GM23338 (cell line): Measurements from ENCODE around the gene SRPX. TPM values are rescaled to one million over a fixed set of nuclear protein-coding genes. Genes with fewer than 3 reads are reported as not detected.

Source experiments
- ATAC-seq: fragments of 200-7000 bp; cut with Tn5 transposase; 3 replicates; pipeline ENCODE4 v1.9.1; 2020
- DNase-seq: peaks from one replicate; pipeline ENCODE4 v3.0.0-alpha.2; 2015; ENCODE audit warnings: low spot score
- H2AFZ ChIP-seq: fragments of 200-600 bp; sonication (generic); 2 replicates; pipeline ENCODE4 v1.8.0; 2016; ENCODE audit warnings: antibody characterized with exemption, mild to moderate bottlenecking, moderate library complexity
- H3F3A ChIP-seq: fragments of 200-600 bp; sonication (generic); replicated peaks from 2 replicates; pipeline ENCODE4 v1.8.0; 2017; ENCODE audit warnings: antibody characterized with exemption, mixed run types, low read depth
- H3K27ac ChIP-seq: fragments of 200-600 bp; sonication (generic); 2 replicates; pipeline ENCODE4 v1.6.1; 2016; ENCODE audit warnings: low read depth
- H3K27me3 ChIP-seq: fragments of 200-600 bp; sonication (generic); 2 replicates; pipeline ENCODE4 v1.8.0; 2016; ENCODE audit warnings: mild to moderate bottlenecking, mixed run types, moderate library complexity; ENCODE audit not compliant: insufficient read depth
- H3K36me3 ChIP-seq: fragments of 200-600 bp; sonication (generic); 2 replicates; pipeline ENCODE4 v1.8.0; 2016; ENCODE audit warnings: mild to moderate bottlenecking; ENCODE audit not compliant: insufficient read depth
- H3K4me1 ChIP-seq: fragments of 200-600 bp; sonication (generic); 2 replicates; pipeline ENCODE4 v1.8.0; 2016; ENCODE audit warnings: mild to moderate bottlenecking, moderate library complexity; ENCODE audit not compliant: insufficient read depth
- H3K4me2 ChIP-seq: fragments of 200-600 bp; sonication (generic); 2 replicates; pipeline ENCODE4 v1.7.1; 2017; ENCODE audit warnings: mixed run types
- H3K4me3 ChIP-seq: fragments of 200-600 bp; sonication (generic); 2 replicates; pipeline ENCODE4 v1.6.1; 2016; ENCODE audit warnings: mixed run types
- H3K79me2 ChIP-seq: fragments of 200-600 bp; sonication (generic); replicated peaks from 2 replicates; pipeline ENCODE4 v1.8.0; 2017; ENCODE audit warnings: mild to moderate bottlenecking; ENCODE audit not compliant: insufficient read depth
- H3K9me2 ChIP-seq: fragments of 200-600 bp; sonication (generic); 2 replicates; pipeline ENCODE4 v1.8.0; 2017; ENCODE audit not compliant: insufficient read depth
- H4K20me1 ChIP-seq: fragments of 200-600 bp; sonication (generic); replicated peaks from 2 replicates; pipeline ENCODE4 v1.8.0; 2017; ENCODE audit warnings: mild to moderate bottlenecking; ENCODE audit not compliant: insufficient read depth
- H3K27ac Mint-ChIP-seq: 2 replicates; pipeline ENCODE4 v1.8.0; 2020; ENCODE audit warnings: inconsistent platforms, mild to moderate bottlenecking, moderate library complexity, mixed read lengths
- H3K27me3 Mint-ChIP-seq: 3 replicates; pipeline ENCODE4 v1.8.0; 2022; ENCODE audit warnings: low read depth, mild to moderate bottlenecking, moderate library complexity, mixed read lengths, inconsistent platforms; ENCODE audit not compliant: insufficient read depth, poor library complexity
- H3K36me3 Mint-ChIP-seq: 3 replicates; pipeline ENCODE4 v1.8.0; 2021; ENCODE audit warnings: low read depth, mild to moderate bottlenecking, inconsistent platforms, moderate library complexity, mixed read lengths
- H3K4me1 Mint-ChIP-seq: 3 replicates; pipeline ENCODE4 v1.8.0; 2020; ENCODE audit warnings: mild to moderate bottlenecking, inconsistent platforms, mixed read lengths
- H3K4me3 Mint-ChIP-seq: 3 replicates; pipeline ENCODE4 v1.8.0; 2021; ENCODE audit warnings: moderate library complexity, mild to moderate bottlenecking, inconsistent platforms, mixed read lengths
- H3K9me3 Mint-ChIP-seq: 3 replicates; pipeline ENCODE4 v1.8.0; 2020; ENCODE audit warnings: moderate library complexity, mild to moderate bottlenecking, inconsistent platforms, mixed read lengths
- CREB1 ChIP-seq: fragments of 250-450 bp; sonication (Bioruptor Pico); IDR thresholded peaks from 2 replicates; pipeline ENCODE4 v1.5.0; 2020; ENCODE audit warnings: low read depth, mild to moderate bottlenecking, moderate library complexity
- EZH2 ChIP-seq: fragments of 200-600 bp; sonication (generic); IDR thresholded peaks from one replicate; pipeline ENCODE4 v1.8.0; 2017; ENCODE audit warnings: antibody characterized with exemption, mild to moderate bottlenecking, low read depth; ENCODE audit not compliant: unreplicated experiment
- EZH2phosphoT487 ChIP-seq: fragments of 200-600 bp; sonication (generic); IDR thresholded peaks from one replicate; pipeline ENCODE4 v1.8.1; 2018; ENCODE audit warnings: antibody characterized with exemption; ENCODE audit not compliant: unreplicated experiment
- JUNB ChIP-seq: IDR thresholded peaks from one replicate; pipeline ENCODE4 v1.6.1; 2016; ENCODE audit warnings: antibody characterized with exemption; ENCODE audit not compliant: unreplicated experiment
- NANOG ChIP-seq: IDR thresholded peaks from 2 replicates; pipeline ENCODE4 v1.6.1; 2016; ENCODE audit warnings: antibody characterized with exemption, borderline replicate concordance
- POLR2AphosphoS5 ChIP-seq: IDR thresholded peaks from 2 replicates; pipeline ENCODE4 v1.6.1; 2016; ENCODE audit warnings: antibody characterized with exemption, low read depth
- STAT1 ChIP-seq: IDR thresholded peaks from one replicate; pipeline ENCODE4 v1.6.1; 2016; ENCODE audit warnings: antibody characterized with exemption; ENCODE audit not compliant: unreplicated experiment
- ZNF114 ChIP-seq: fragments of 250-450 bp; sonication (Bioruptor Pico); IDR thresholded peaks from 2 replicates; pipeline ENCODE4 v1.5.0; 2020; ENCODE audit warnings: mild to moderate bottlenecking, moderate library complexity
- ZNF331 ChIP-seq: fragments of 250-450 bp; sonication (Bioruptor Pico); IDR thresholded peaks from 2 replicates; pipeline ENCODE4 v1.5.0; 2020; ENCODE audit warnings: low read depth, mild to moderate bottlenecking, moderate library complexity
- polyA plus RNA-seq: library from polyadenylated mRNA; unstranded; fragments of >200 nt; fragmentation: Nextera tagmentation; extraction: Ambion mirVana; gene quantifications from 2 replicates; pipeline ENCODE4 v1.2.1, GENCODE V29; 2016
- total RNA-seq: library from RNA; depleted of rRNA; stranded (reverse); fragments of >200 nt; shearing (Covaris generic); gene quantifications from 2 replicates; pipeline ENCODE4 v1.2.3, GENCODE V29; 2014
- TF ChIP-seq, protein P1 (sequence below): IDR thresholded peaks from one replicate; pipeline ENCODE4 v1.6.1; 2018; ENCODE audit warnings: antibody characterized with exemption; ENCODE audit not compliant: unreplicated experiment
- TF ChIP-seq, protein P2 (sequence below): IDR thresholded peaks from 2 replicates; pipeline ENCODE4 v1.6.1; 2016; ENCODE audit warnings: antibody characterized with exemption
- TF ChIP-seq, protein P3 (sequence below): fragments of 250-450 bp; sonication (Bioruptor Pico); IDR thresholded peaks from 2 replicates; pipeline ENCODE4 v1.5.0; 2020; ENCODE audit warnings: mild to moderate bottlenecking, moderate library complexity
- TF ChIP-seq, protein P4 (sequence below), 2 experiments: fragments of 200-600 bp in 1 of 2; sonication (generic) in 1 of 2; conservative IDR thresholded peaks; 2 replicates each; pipeline versions ENCODE4 v1.5.1 to v1.6.1; 2016 to 2017; ENCODE audit warnings: antibody characterized with exemption in 2 of 2, low read depth in 2 of 2, mild to moderate bottlenecking in 2 of 2, moderate library complexity in 1 of 2

The SRPX gene
- total and polyA plus RNA-seq, 2 experiments from 2014 or later, result 14.3 to 16.9 TPM

DNA sequence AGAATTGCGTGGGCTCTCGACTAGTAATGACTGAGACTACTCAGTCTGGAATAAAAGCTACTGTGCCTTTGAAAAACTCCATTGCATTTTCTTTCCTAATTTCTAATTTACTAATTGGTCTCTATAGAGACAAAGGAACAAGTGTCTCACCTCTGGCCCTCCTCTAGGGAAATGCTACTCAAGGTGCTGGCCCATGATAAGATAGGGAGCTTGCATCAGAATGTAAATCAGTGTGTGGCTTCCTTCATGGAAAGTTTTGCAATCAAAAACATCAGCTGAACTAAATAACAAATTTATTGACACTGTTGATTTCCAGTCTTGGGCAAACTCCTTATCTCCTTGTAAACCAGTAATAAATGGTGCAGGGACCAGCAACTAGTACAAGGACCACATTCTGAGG lies 81.8 kb downstream of the SRPX start:
- Mint-ChIP-seq H3K4me1 (peaks cover 12% of the 10 kb centered on the region), H3K9me3 (no peaks in the 10 kb centered on the region), H3K27me3 (no peaks in the 10 kb centered on the region), H3K4me3 (no peak overlapping the region), H3K36me3 (no peaks in the 10 kb centered on the region), H3K27ac (no peak overlapping the region)
- Histone ChIP-seq H3K9me2 (no peaks in the 10 kb centered on the region), H3K79me2 (no peaks in the 10 kb centered on the region), H3K27ac (no peak overlapping the region), H3K4me2 (no peak overlapping the region), H3K36me3 (no peaks in the 10 kb centered on the region), H3K4me3 (no peak overlapping the region), H3F3A (no peaks in the 10 kb centered on the region), H3K4me1 (no peaks in the 10 kb centered on the region), H3K27me3 (no peaks in the 10 kb centered on the region), H4K20me1 (no peaks in the 10 kb centered on the region), H2AFZ (no peak overlapping the region)
- ATAC-seq, result no peak
- DNase-seq, result no peak
- TF ChIP-seq, protein P1, sequence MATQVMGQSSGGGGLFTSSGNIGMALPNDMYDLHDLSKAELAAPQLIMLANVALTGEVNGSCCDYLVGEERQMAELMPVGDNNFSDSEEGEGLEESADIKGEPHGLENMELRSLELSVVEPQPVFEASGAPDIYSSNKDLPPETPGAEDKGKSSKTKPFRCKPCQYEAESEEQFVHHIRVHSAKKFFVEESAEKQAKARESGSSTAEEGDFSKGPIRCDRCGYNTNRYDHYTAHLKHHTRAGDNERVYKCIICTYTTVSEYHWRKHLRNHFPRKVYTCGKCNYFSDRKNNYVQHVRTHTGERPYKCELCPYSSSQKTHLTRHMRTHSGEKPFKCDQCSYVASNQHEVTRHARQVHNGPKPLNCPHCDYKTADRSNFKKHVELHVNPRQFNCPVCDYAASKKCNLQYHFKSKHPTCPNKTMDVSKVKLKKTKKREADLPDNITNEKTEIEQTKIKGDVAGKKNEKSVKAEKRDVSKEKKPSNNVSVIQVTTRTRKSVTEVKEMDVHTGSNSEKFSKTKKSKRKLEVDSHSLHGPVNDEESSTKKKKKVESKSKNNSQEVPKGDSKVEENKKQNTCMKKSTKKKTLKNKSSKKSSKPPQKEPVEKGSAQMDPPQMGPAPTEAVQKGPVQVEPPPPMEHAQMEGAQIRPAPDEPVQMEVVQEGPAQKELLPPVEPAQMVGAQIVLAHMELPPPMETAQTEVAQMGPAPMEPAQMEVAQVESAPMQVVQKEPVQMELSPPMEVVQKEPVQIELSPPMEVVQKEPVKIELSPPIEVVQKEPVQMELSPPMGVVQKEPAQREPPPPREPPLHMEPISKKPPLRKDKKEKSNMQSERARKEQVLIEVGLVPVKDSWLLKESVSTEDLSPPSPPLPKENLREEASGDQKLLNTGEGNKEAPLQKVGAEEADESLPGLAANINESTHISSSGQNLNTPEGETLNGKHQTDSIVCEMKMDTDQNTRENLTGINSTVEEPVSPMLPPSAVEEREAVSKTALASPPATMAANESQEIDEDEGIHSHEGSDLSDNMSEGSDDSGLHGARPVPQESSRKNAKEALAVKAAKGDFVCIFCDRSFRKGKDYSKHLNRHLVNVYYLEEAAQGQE, result no peak
- TF ChIP-seq ZNF331 (CRISPR knock-in tag) (no peak), NANOG (no peak), POLR2AphosphoS5 (no peak), STAT1 (no peak), JUNB (no peak), EZH2 (no peak), ZNF114 (CRISPR knock-in tag) (no peak), EZH2phosphoT487 (no peak), CREB1 (CRISPR knock-in tag) (no peak)
- TF ChIP-seq, protein P2, sequence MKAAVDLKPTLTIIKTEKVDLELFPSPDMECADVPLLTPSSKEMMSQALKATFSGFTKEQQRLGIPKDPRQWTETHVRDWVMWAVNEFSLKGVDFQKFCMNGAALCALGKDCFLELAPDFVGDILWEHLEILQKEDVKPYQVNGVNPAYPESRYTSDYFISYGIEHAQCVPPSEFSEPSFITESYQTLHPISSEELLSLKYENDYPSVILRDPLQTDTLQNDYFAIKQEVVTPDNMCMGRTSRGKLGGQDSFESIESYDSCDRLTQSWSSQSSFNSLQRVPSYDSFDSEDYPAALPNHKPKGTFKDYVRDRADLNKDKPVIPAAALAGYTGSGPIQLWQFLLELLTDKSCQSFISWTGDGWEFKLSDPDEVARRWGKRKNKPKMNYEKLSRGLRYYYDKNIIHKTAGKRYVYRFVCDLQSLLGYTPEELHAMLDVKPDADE, result no peak
- TF ChIP-seq, protein P3, sequence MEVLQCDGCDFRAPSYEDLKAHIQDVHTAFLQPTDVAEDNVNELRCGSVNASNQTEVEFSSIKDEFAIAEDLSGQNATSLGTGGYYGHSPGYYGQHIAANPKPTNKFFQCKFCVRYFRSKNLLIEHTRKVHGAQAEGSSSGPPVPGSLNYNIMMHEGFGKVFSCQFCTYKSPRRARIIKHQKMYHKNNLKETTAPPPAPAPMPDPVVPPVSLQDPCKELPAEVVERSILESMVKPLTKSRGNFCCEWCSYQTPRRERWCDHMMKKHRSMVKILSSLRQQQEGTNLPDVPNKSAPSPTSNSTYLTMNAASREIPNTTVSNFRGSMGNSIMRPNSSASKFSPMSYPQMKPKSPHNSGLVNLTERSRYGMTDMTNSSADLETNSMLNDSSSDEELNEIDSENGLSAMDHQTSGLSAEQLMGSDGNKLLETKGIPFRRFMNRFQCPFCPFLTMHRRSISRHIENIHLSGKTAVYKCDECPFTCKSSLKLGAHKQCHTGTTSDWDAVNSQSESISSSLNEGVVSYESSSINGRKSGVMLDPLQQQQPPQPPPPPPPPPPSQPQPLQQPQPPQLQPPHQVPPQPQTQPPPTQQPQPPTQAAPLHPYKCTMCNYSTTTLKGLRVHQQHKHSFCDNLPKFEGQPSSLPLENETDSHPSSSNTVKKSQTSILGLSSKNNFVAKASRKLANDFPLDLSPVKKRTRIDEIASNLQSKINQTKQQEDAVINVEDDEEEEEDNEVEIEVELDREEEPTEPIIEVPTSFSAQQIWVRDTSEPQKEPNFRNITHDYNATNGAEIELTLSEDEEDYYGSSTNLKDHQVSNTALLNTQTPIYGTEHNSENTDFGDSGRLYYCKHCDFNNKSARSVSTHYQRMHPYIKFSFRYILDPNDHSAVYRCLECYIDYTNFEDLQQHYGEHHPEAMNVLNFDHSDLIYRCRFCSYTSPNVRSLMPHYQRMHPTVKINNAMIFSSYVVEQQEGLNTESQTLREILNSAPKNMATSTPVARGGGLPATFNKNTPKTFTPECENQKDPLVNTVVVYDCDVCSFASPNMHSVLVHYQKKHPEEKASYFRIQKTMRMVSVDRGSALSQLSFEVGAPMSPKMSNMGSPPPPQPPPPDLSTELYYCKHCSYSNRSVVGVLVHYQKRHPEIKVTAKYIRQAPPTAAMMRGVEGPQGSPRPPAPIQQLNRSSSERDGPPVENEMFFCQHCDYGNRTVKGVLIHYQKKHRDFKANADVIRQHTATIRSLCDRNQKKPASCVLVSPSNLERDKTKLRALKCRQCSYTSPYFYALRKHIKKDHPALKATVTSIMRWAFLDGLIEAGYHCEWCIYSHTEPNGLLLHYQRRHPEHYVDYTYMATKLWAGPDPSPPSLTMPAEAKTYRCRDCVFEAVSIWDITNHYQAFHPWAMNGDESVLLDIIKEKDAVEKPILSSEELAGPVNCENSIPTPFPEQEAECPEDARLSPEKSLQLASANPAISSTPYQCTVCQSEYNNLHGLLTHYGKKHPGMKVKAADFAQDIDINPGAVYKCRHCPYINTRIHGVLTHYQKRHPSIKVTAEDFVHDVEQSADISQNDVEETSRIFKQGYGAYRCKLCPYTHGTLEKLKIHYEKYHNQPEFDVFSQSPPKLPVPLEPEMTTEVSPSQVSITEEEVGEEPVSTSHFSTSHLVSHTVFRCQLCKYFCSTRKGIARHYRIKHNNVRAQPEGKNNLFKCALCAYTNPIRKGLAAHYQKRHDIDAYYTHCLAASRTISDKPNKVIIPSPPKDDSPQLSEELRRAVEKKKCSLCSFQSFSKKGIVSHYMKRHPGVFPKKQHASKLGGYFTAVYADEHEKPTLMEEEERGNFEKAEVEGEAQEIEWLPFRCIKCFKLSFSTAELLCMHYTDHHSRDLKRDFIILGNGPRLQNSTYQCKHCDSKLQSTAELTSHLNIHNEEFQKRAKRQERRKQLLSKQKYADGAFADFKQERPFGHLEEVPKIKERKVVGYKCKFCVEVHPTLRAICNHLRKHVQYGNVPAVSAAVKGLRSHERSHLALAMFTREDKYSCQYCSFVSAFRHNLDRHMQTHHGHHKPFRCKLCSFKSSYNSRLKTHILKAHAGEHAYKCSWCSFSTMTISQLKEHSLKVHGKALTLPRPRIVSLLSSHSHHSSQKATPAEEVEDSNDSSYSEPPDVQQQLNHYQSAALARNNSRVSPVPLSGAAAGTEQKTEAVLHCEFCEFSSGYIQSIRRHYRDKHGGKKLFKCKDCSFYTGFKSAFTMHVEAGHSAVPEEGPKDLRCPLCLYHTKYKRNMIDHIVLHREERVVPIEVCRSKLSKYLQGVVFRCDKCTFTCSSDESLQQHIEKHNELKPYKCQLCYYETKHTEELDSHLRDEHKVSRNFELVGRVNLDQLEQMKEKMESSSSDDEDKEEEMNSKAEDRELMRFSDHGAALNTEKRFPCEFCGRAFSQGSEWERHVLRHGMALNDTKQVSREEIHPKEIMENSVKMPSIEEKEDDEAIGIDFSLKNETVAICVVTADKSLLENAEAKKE (CRISPR knock-in tag), result no peak
- TF ChIP-seq, protein P4, sequence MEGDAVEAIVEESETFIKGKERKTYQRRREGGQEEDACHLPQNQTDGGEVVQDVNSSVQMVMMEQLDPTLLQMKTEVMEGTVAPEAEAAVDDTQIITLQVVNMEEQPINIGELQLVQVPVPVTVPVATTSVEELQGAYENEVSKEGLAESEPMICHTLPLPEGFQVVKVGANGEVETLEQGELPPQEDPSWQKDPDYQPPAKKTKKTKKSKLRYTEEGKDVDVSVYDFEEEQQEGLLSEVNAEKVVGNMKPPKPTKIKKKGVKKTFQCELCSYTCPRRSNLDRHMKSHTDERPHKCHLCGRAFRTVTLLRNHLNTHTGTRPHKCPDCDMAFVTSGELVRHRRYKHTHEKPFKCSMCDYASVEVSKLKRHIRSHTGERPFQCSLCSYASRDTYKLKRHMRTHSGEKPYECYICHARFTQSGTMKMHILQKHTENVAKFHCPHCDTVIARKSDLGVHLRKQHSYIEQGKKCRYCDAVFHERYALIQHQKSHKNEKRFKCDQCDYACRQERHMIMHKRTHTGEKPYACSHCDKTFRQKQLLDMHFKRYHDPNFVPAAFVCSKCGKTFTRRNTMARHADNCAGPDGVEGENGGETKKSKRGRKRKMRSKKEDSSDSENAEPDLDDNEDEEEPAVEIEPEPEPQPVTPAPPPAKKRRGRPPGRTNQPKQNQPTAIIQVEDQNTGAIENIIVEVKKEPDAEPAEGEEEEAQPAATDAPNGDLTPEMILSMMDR (conservative IDR thresholded peaks at IDR 0.05; ENCODE audit: low read depth in 2 of 2), result no peak
